Left ventricle myocardium inferior (tissue), 1 donor: ENCODE data around the gene PEX16. TPM values are rescaled to one million over a fixed set of nuclear protein-coding genes. Genes with fewer than 3 reads are reported as not detected.

Experiments used
- DNase-seq: peaks from one replicate; pipeline ENCODE4 v3.0.0-alpha.2; 2020
- H3K27ac ChIP-seq: fragments of 200-600 bp; replicated peaks from 2 replicates; pipeline ENCODE4 v1.8.0; 2021
- H3K27me3 ChIP-seq: fragments of 200-600 bp; 2 replicates; pipeline ENCODE4 v1.8.0; 2021; ENCODE audit warnings: low read depth
- H3K36me3 ChIP-seq: fragments of 200-600 bp; 2 replicates; pipeline ENCODE4 v1.8.0; 2021
- H3K4me1 ChIP-seq: fragments of 200-600 bp; 2 replicates; pipeline ENCODE4 v1.8.0; 2021
- H3K4me3 ChIP-seq: fragments of 200-600 bp; 2 replicates; pipeline ENCODE4 v1.8.0; 2021; ENCODE audit warnings: mild to moderate bottlenecking, moderate library complexity
- H3K9me3 ChIP-seq: fragments of 200-600 bp; replicated peaks from 2 replicates; pipeline ENCODE4 v1.8.0; 2021
- CTCF ChIP-seq: fragments of 200-600 bp; IDR thresholded peaks from 2 replicates; pipeline ENCODE4 v1.8.0; 2021; ENCODE audit warnings: antibody characterized with exemption, mild to moderate bottlenecking, borderline replicate concordance
- intact Hi-C: fragments of 100-400 bp; cut with micrococcal nuclease; formaldehyde crosslinking; loops from one replicate; pipeline ENCODE4 v1.11.0; 2022
- total RNA-seq: library from RNA; stranded (reverse); fragmentation: NEBNext Ultra II Directional; extraction: Animal tissue kit (Norgen Biotek cat#: 25700); gene quantifications from one replicate; pipeline ENCODE4 v1.2.1, GENCODE V29; 2021
- donor health status: DM: no; HTN: yes; CAD: no; lungs with severe emphysema.

PEX16 gene
- total RNA-seq, 1 donor from 2014 or later = 10.9 TPM

GRCh38 chr11:45886816-45887520, 30.7 kb downstream of the PEX16 start:
- intact Hi-C loops = no loop called here
- no peak for TF ChIP-seq CTCF
- Histone ChIP-seq H3K36me3 (peaks cover 8% of the 10 kb centered on the region), H3K4me1 (peaks cover 6% of the 10 kb centered on the region), H3K27me3 (no peaks in the 10 kb centered on the region), H3K4me3 (no peak overlapping the region), H3K9me3 (no peaks in the 10 kb centered on the region), H3K27ac (no peak overlapping the region)
- DNase-seq = no peak

GRCh38 chr11:45885921-45886721, 31.6 kb downstream of the PEX16 start:
- Histone ChIP-seq H3K27me3 (no peaks in the 10 kb centered on the region), H3K4me3 (peak overlapping the region; percentile 66), H3K4me1 (peaks cover 13% of the 10 kb centered on the region), H3K36me3 (peaks cover 17% of the 10 kb centered on the region), H3K9me3 (no peaks in the 10 kb centered on the region), H3K27ac (no peak overlapping the region)
- intact Hi-C loops = no loop called here
- no peak for TF ChIP-seq CTCF
- DNase-seq = no peak

GRCh38 chr11:45885274-45885920, 32.3 kb downstream of the PEX16 start, which contains the start of gene MAPK8IP1:
TSS of gene MAPK8IP1 (plus strand) at chr11:45885651. CDS start at chr11:45885821, 170 bp downstream.
- peak; percentile 48 for DNase-seq
- H3K27me3 ChIP-seq = no peaks in the 10 kb centered on the region
- no peak within 1 kb of the TSS for H3K27ac ChIP-seq
- no peak for TF ChIP-seq CTCF
- H3K9me3 ChIP-seq = no peaks in the 10 kb centered on the region
- H3K4me3 ChIP-seq = peak within 1 kb of the TSS; percentile 66
- intact Hi-C loops = no loop called here
- H3K4me1 ChIP-seq = peaks cover 20% of the 10 kb centered on the region
- peaks cover 24% of the 10 kb centered on the region for H3K36me3 ChIP-seq

GRCh38 chr11:45884596-45885185, 33.0 kb downstream of the PEX16 start:
- Histone ChIP-seq H3K27ac (no peak overlapping the region), H3K4me1 (peaks cover 26% of the 10 kb centered on the region), H3K9me3 (no peaks in the 10 kb centered on the region), H3K36me3 (peaks cover 29% of the 10 kb centered on the region), H3K4me3 (peak overlapping the region; percentile 66), H3K27me3 (no peaks in the 10 kb centered on the region)
- intact Hi-C loops = no loop called here
- no peak for DNase-seq
- TF ChIP-seq CTCF = no peak

- Histone ChIP-seq H3K36me3 (peaks cover 56% of the 10 kb centered on the region), H3K9me3 (no peaks in the 10 kb centered on the region), H3K27ac (no peak overlapping the region), H3K27me3 (no peaks in the 10 kb centered on the region), H3K4me1 (peaks cover 27% of the 10 kb centered on the region), H3K4me3 (no peak overlapping the region)
- intact Hi-C loops = no loop called here
- TF ChIP-seq CTCF = no peak
- no peak for DNase-seq
Observed at GRCh38 chr11:45881708-45882368, 35.8 kb downstream of the PEX16 start.
